ENCODE measurements around the gene NKIRAS2.

NKIRAS2 gene

GRCh38 chr17:41998497-41998896 is 21.4 kb upstream of the NKIRAS2 start:
- Histone ChIP-seq H3K4me3 (ENCODE audit: low read length, poor library complexity, severe bottlenecking) (no peak overlapping the region), H4K20me1 (ENCODE audit: insufficient read depth, low read length, poor library complexity, severe bottlenecking) (peaks cover 6% of the 10 kb centered on the region), H3K4me1 (ENCODE audit: insufficient read depth, low read length, poor library complexity, severe bottlenecking) (no peaks in the 10 kb centered on the region), H3K36me3 (ENCODE audit: insufficient read depth, low read length) (peaks cover 90% of the 10 kb centered on the region), H3F3A (ENCODE audit: low read depth) (0 out of 2 replicates have a peak, but pooled peaks cover 4% of the 10 kb centered on the region), H2AFZ (ENCODE audit: low read length) (no peak overlapping the region), H3K9me2 (replicated peaks; ENCODE audit: low read depth, low read length) (no peaks in the 10 kb centered on the region), H3K79me2 (ENCODE audit: insufficient read depth, low read length) (peaks cover 27% of the 10 kb centered on the region; the same call in 1 of the 2 replicates), H3K4me2 (ENCODE audit: low read depth, low read length, poor library complexity, severe bottlenecking) (no peak overlapping the region), H3K9ac (ENCODE audit: low read depth, low read length, poor library complexity, severe bottlenecking) (no peak overlapping the region), H3K27me3 (ENCODE audit: insufficient read depth, low read length, poor library complexity, severe bottlenecking) (no peaks in the 10 kb centered on the region), H3K9me3 (ENCODE audit: insufficient read depth, low read depth, low read length) (no peaks in the 10 kb centered on the region)
- no peak for TF ChIP-seq EZH2phosphoT487 (IDR thresholded peaks at IDR 0.05; ENCODE audit: borderline replicate concordance)
- no peak for TF ChIP-seq CTCF (conservative IDR thresholded peaks at IDR 0.05; ENCODE audit: low read length)

- H3K4me1 ChIP-seq (ENCODE audit: insufficient read depth, low read length, poor library complexity, severe bottlenecking), result no peaks in the 10 kb centered on the region
- no peak overlapping the region for H3K9ac ChIP-seq (ENCODE audit: low read depth, low read length, poor library complexity, severe bottlenecking)
- H3K9me3 ChIP-seq (ENCODE audit: insufficient read depth, low read depth, low read length), result no peaks in the 10 kb centered on the region
- no peak overlapping the region for H3K4me3 ChIP-seq (ENCODE audit: low read length, poor library complexity, severe bottlenecking)
- H3K4me2 ChIP-seq (ENCODE audit: low read depth, low read length, poor library complexity, severe bottlenecking), result no peak overlapping the region
- H3K36me3 ChIP-seq (ENCODE audit: insufficient read depth, low read length), result peaks cover 76% of the 10 kb centered on the region
- H3F3A ChIP-seq (ENCODE audit: low read depth), result no peaks in the 10 kb centered on the region
- H3K79me2 ChIP-seq (ENCODE audit: insufficient read depth, low read length), result peaks cover 48% of the 10 kb centered on the region
- TF ChIP-seq EZH2phosphoT487 (IDR thresholded peaks at IDR 0.05; ENCODE audit: borderline replicate concordance) (no peak), CTCF (conservative IDR thresholded peaks at IDR 0.05; ENCODE audit: low read length) (no peak)
- no peak overlapping the region for H2AFZ ChIP-seq (ENCODE audit: low read length)
- no peaks in the 10 kb centered on the region for H3K9me2 ChIP-seq (replicated peaks; ENCODE audit: low read depth, low read length)
- no peaks in the 10 kb centered on the region for H3K27me3 ChIP-seq (ENCODE audit: insufficient read depth, low read length, poor library complexity, severe bottlenecking)
- H4K20me1 ChIP-seq (ENCODE audit: insufficient read depth, low read length, poor library complexity, severe bottlenecking), result peaks cover 21% of the 10 kb centered on the region
Observed at GRCh38 chr17:42000413-42001133, 19.3 kb upstream of the NKIRAS2 start.

DNA sequence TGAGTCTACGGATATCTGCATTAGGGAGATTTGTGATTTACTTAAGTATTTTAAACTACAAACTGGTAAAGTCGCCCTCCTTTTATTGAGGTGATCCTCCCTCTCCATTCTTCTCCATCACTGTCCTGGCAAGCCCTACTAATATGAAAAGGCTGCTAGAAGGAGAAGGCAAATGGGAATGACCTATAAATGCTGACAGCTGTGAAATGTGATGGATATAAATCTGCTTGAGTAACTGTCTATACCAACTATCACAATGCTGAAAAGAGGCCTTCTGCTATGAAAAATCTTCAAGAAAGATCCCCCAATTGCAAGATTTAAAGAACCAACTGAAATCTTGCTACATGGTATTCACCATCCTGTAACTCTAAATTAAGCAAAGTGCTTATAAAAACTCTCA is 18.2 kb upstream of the NKIRAS2 start:
- H3F3A ChIP-seq (ENCODE audit: low read depth), result no peaks in the 10 kb centered on the region

More for the DNA sequence above, 18.2 kb upstream of the NKIRAS2 start:
- H3K4me3 ChIP-seq (ENCODE audit: low read length, poor library complexity, severe bottlenecking), result no peak overlapping the region
- no peaks in the 10 kb centered on the region for H3K9me3 ChIP-seq (ENCODE audit: insufficient read depth, low read depth, low read length)
- H3K4me2 ChIP-seq (ENCODE audit: low read depth, low read length, poor library complexity, severe bottlenecking), result no peak overlapping the region
- no peak overlapping the region for H3K9ac ChIP-seq (ENCODE audit: low read depth, low read length, poor library complexity, severe bottlenecking)
- H4K20me1 ChIP-seq (ENCODE audit: insufficient read depth, low read length, poor library complexity, severe bottlenecking), result peaks cover 21% of the 10 kb centered on the region
- TF ChIP-seq CTCF (conservative IDR thresholded peaks at IDR 0.05; ENCODE audit: low read length) (no peak), EZH2phosphoT487 (IDR thresholded peaks at IDR 0.05; ENCODE audit: borderline replicate concordance) (no peak)
- H3K27me3 ChIP-seq (ENCODE audit: insufficient read depth, low read length, poor library complexity, severe bottlenecking), result no peaks in the 10 kb centered on the region
- H3K4me1 ChIP-seq (ENCODE audit: insufficient read depth, low read length, poor library complexity, severe bottlenecking), result no peaks in the 10 kb centered on the region
- peaks cover 58% of the 10 kb centered on the region for H3K79me2 ChIP-seq (ENCODE audit: insufficient read depth, low read length)
- no peaks in the 10 kb centered on the region for H3K9me2 ChIP-seq (replicated peaks; ENCODE audit: low read depth, low read length)
- peaks cover 64% of the 10 kb centered on the region for H3K36me3 ChIP-seq (ENCODE audit: insufficient read depth, low read length)
- no peak overlapping the region for H2AFZ ChIP-seq (ENCODE audit: low read length)

Measured in Loucy (cell line).